ENCODE results near the gene ARL11.

The ARL11 gene

GRCh38 chr13:49649963-49650312 is 21.6 kb downstream of the ARL11 start:
- DNase-seq: no peak

GRCh38 chr13:49651570-49652354 is 23.5 kb downstream of the ARL11 start:
- no peak for DNase-seq

GRCh38 chr13:49652355-49653305 is 24.3 kb downstream of the ARL11 start:
- DNase-seq: no peak

GRCh38 chr13:49653478-49653877 is 25.2 kb downstream of the ARL11 start:
- no peak for DNase-seq

GRCh38 chr13:49654011-49654410 is 25.7 kb downstream of the ARL11 start:
- DNase-seq: no peak

- no peak for DNase-seq
These were observed 27.6 kb downstream of the ARL11 start for GRCh38 chr13:49655906-49656305.

- DNase-seq: no peak
These were observed 28.9 kb downstream of the ARL11 start for GRCh38 chr13:49657241-49657641.

GRCh38 chr13:49664606-49665005 is 36.3 kb downstream of the ARL11 start:
- no peak for DNase-seq

GRCh38 chr13:49667773-49668172 is 39.5 kb downstream of the ARL11 start:
- no peak for DNase-seq

GRCh38 chr13:49669735-49670309 is 41.5 kb downstream of the ARL11 start:
- DNase-seq: no peak

GRCh38 chr13:49670828-49671227 is 42.5 kb downstream of the ARL11 start:
- no peak for DNase-seq

GRCh38 chr13:49676581-49677298 is 48.4 kb downstream of the ARL11 start:
- DNase-seq: no peak

- no peak for DNase-seq
These were observed 50.0 kb downstream of the ARL11 start for GRCh38 chr13:49678191-49678914.

GRCh38 chr13:49679246-49679645 is 50.9 kb downstream of the ARL11 start:
- no peak for DNase-seq

GRCh38 chr13:49681842-49682435 is 53.6 kb downstream of the ARL11 start:
- DNase-seq: no peak
